SU-DHL-6 (cell line): Measurements from ENCODE around the gene ADPRS.

ENCODE experiments used
- H2AFZ ChIP-seq: fragments of 200-600 bp; sonication (generic); 2 replicates; pipeline ENCODE4 v1.6.1; 2014; ENCODE audit warnings: low read depth, mild to moderate bottlenecking, moderate library complexity, mixed read lengths, antibody characterized with exemption, low read length; ENCODE audit not compliant: severe bottlenecking
- H3F3A ChIP-seq: fragments of 200-600 bp; shearing (Covaris generic); 2 replicates; pipeline ENCODE4 v1.6.0; 2016; ENCODE audit warnings: antibody characterized with exemption, mild to moderate bottlenecking; ENCODE audit not compliant: insufficient read depth
- H3K27ac ChIP-seq: fragments of 200-600 bp; sonication (generic); 2 replicates; pipeline ENCODE4 v1.5.1; 2016; ENCODE audit warnings: low read depth, mild to moderate bottlenecking, low read length, moderate library complexity, mixed read lengths
- H3K27me3 ChIP-seq: fragments of 200-600 bp; sonication (generic), shearing (Covaris generic); 2 replicates; pipeline ENCODE4 v1.6.0; 2014; ENCODE audit warnings: mild to moderate bottlenecking, low read length
- H3K36me3 ChIP-seq: fragments of 200-600 bp; sonication (generic); 2 replicates; pipeline ENCODE4 v1.6.1; 2014; ENCODE audit warnings: mild to moderate bottlenecking, low read length, mixed read lengths
- H3K4me2 ChIP-seq: fragments of 300-600, 200-600 bp; shearing (Covaris generic), sonication (generic); 2 replicates; pipeline ENCODE4 v1.6.0; 2014; ENCODE audit warnings: low read length, low read depth, mild to moderate bottlenecking; ENCODE audit not compliant: poor library complexity, severe bottlenecking
- H3K4me3 ChIP-seq: fragments of 200-600 bp; sonication (generic); 2 replicates; pipeline ENCODE4 v1.5.1; 2014; ENCODE audit warnings: antibody characterized with exemption, low read length, mild to moderate bottlenecking, mixed read lengths; ENCODE audit not compliant: insufficient read depth, poor library complexity, severe bottlenecking
- H3K79me2 ChIP-seq: fragments of 200-600 bp; sonication (generic); 2 replicates; pipeline ENCODE4 v1.6.1; 2014; ENCODE audit warnings: mild to moderate bottlenecking, low read length, moderate library complexity; ENCODE audit not compliant: insufficient read depth
- H3K9ac ChIP-seq: fragments of 200-600 bp; sonication (generic); 2 replicates; pipeline ENCODE4 v1.7.0; 2014; ENCODE audit warnings: mild to moderate bottlenecking, low read length
- H3K9me2 ChIP-seq: fragments of 200-600 bp; sonication (generic); replicated peaks from 2 replicates; pipeline ENCODE4 v1.6.1; 2014; ENCODE audit warnings: low read length; ENCODE audit not compliant: insufficient read depth
- H3K9me3 ChIP-seq: fragments of 200-600 bp; sonication (generic); 2 replicates; pipeline ENCODE4 v1.6.1; 2014; ENCODE audit warnings: low read length, mixed read lengths; ENCODE audit not compliant: insufficient read depth
- H4K20me1 ChIP-seq: fragments of 200-600 bp; sonication (generic); 2 replicates; pipeline ENCODE4 v1.6.1; 2014; ENCODE audit warnings: low read depth, mild to moderate bottlenecking, antibody characterized with exemption, low read length, moderate library complexity, mixed read lengths
- CTCF ChIP-seq: fragments of 200-600 bp; sonication (generic); IDR thresholded peaks from one replicate; pipeline ENCODE4 v1.5.1; 2017; ENCODE audit warnings: antibody characterized with exemption, mild to moderate bottlenecking, low read length, moderate library complexity; ENCODE audit not compliant: insufficient read depth, poor library complexity, severe bottlenecking
- EZH2phosphoT487 ChIP-seq: fragments of 200-600 bp; sonication (generic), shearing (Covaris generic); conservative IDR thresholded peaks from 2 replicates; pipeline ENCODE4 v1.6.1; 2018; ENCODE audit warnings: mild to moderate bottlenecking, antibody characterized with exemption, low read length, moderate library complexity, mixed read lengths

The ADPRS gene

GRCh38 chr1:36053978-36054377, 34.7 kb upstream of the ADPRS start:
- no peaks in the 10 kb centered on the region for H3K9me3 ChIP-seq
- 0 out of 2 replicates have a peak, but pooled peaks cover 3% of the 10 kb centered on the region for H3F3A ChIP-seq
- no peaks in the 10 kb centered on the region for H4K20me1 ChIP-seq
- H3K9me2 ChIP-seq, result no peaks in the 10 kb centered on the region
- TF ChIP-seq CTCF (no peak), EZH2phosphoT487 (no peak)
- no peak overlapping the region for H3K4me2 ChIP-seq
- no peaks in the 10 kb centered on the region for H3K27me3 ChIP-seq
- H3K36me3 ChIP-seq, result no peaks in the 10 kb centered on the region; the same call in 1 of the 2 replicates
- no peak overlapping the region for H3K4me3 ChIP-seq
- no peak overlapping the region for H3K27ac ChIP-seq
- no peaks in the 10 kb centered on the region for H3K79me2 ChIP-seq
- H3K9ac ChIP-seq, result no peak overlapping the region
- no peak overlapping the region for H2AFZ ChIP-seq

DNA sequence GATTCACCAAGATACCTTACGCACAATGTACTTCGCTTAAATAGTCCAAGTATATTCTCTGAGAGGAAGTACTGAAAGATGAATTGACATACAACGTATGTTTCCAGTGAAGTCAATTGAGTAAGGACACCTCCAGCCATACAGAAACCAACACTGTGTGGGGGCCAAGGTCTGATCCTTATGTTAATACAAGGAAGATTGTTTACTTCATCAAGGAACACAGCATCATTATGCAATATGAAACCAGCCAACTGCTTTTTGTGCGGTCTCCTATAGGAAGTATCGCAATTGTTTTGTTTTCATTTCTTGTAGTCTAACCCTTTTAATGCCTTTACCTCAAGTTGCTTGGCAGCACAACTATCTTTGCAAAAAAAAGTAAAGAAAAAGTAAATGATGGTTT, 33.0 kb upstream of the ADPRS start:
- H3K27me3 ChIP-seq, result no peaks in the 10 kb centered on the region
- H3K27ac ChIP-seq, result no peak overlapping the region
- no peak for TF ChIP-seq CTCF
- TF ChIP-seq EZH2phosphoT487, result no peak
- no peaks in the 10 kb centered on the region for H3K9me2 ChIP-seq
- no peaks in the 10 kb centered on the region for H3K79me2 ChIP-seq
- H3K36me3 ChIP-seq, result no peaks in the 10 kb centered on the region; the same call in 1 of the 2 replicates
- H3K4me2 ChIP-seq, result no peak overlapping the region
- H3F3A ChIP-seq, result 0 out of 2 replicates have a peak, but pooled peaks cover 3% of the 10 kb centered on the region
- H4K20me1 ChIP-seq, result no peaks in the 10 kb centered on the region
- no peak overlapping the region for H2AFZ ChIP-seq
- no peak overlapping the region for H3K4me3 ChIP-seq
- H3K9me3 ChIP-seq, result no peaks in the 10 kb centered on the region
- no peak overlapping the region for H3K9ac ChIP-seq

DNA sequence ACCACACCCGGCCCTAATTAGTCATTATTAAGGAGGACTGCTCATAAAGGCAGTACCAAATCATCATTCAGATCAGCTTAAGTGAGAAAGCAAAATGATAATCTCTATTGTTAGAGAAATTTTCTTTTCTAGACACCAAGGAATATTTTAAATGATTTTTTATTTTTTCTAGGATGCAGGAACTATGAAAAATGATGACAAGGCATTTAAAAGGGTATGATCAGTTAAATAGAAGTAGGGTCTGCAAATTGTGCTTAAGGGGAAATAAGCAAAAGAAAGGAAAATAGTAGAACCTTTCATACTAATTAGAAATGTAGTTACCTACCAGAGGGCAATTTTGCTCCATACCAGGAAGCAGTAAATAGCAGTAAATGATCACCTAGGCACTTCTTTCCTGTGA, 26.4 kb upstream of the ADPRS start:
- Histone ChIP-seq H3K79me2 (no peaks in the 10 kb centered on the region), H3F3A (peaks cover 2% of the 10 kb centered on the region; the same call in 1 of the 2 replicates), H3K4me2 (no peak overlapping the region), H3K36me3 (no peaks in the 10 kb centered on the region; the same call in 1 of the 2 replicates), H3K27me3 (no peaks in the 10 kb centered on the region), H4K20me1 (no peaks in the 10 kb centered on the region), H3K9ac (no peak overlapping the region), H3K4me3 (no peak overlapping the region), H3K9me3 (no peaks in the 10 kb centered on the region), H2AFZ (no peak overlapping the region), H3K27ac (no peak overlapping the region), H3K9me2 (no peaks in the 10 kb centered on the region)
- no peak for TF ChIP-seq CTCF
- no peak for TF ChIP-seq EZH2phosphoT487
